AG09319 (cell line): ENCODE measurements around the gene EID2.
A peak's percentile ranks its signal among the peaks of the same experiment; 100 is the strongest.

Source experiments
- DNase-seq: peaks from one replicate; pipeline ENCODE4 v3.0.0-alpha.2; 2010; ENCODE audit warnings: low read depth; ENCODE audit errors: extremely low read depth
- CTCF ChIP-seq: IDR thresholded peaks from 2 replicates; pipeline ENCODE4 v1.5.1; 2011; ENCODE audit warnings: low read depth, mild to moderate bottlenecking, inconsistent platforms, low read length, moderate library complexity

EID2 gene

GRCh38 chr19:39533791-39534190 lies 6.2 kb downstream of the EID2 start:
- TF ChIP-seq CTCF: no peak
- no peak for DNase-seq

- TF ChIP-seq CTCF: no peak
Measured at GRCh38 chr19:39533003-39533512, 6.9 kb downstream of the EID2 start.

GRCh38 chr19:39532233-39533002 lies 7.5 kb downstream of the EID2 start, which contains the start of gene EID2B:
EID2B (minus strand) TSS chr19:39532852; CDS start chr19:39532802, 50 bp downstream.
- peak; percentile 91 for DNase-seq
- TF ChIP-seq CTCF: peak; percentile 95

More at GRCh38 chr19:39533003-39533512, 6.9 kb downstream of the EID2 start:
- DNase-seq: no peak

GRCh38 chr19:39531834-39532232 lies 8.1 kb downstream of the EID2 start:
- no peak for TF ChIP-seq CTCF
- DNase-seq: no peak

- no peak for TF ChIP-seq CTCF
- DNase-seq: no peak
Measured at GRCh38 chr19:39525205-39525604, 14.8 kb downstream of the EID2 start.

- TF ChIP-seq CTCF: no peak
- no peak for DNase-seq
Measured at GRCh38 chr19:39524495-39524894, 15.5 kb downstream of the EID2 start.
